Spleen (tissue), 7 donors: ENCODE results near the gene KRTAP21-1.

ENCODE experiments used
- POLR2AphosphoS5 ChIP-seq, 3 donors: sonication (generic); formaldehyde crosslinking; IDR thresholded peaks; one replicate each; pipeline ENCODE4 v1.5.1; 2017; ENCODE audit warnings: antibody characterized with exemption in 3 of 3
- TF ChIP-seq, protein P1 (sequence below), 11 experiments: fragments of 200-600 bp in 7 of 11; fragments of 450-650 bp in 4 of 11; sonication (generic) in 4 of 11; IDR thresholded peaks in 8 of 11; conservative IDR thresholded peaks in 3 of 11; 1 replicate in 7 of 11; 2 replicates in 4 of 11; pipeline versions ENCODE4 v1.4.0 to v1.8.0; 2016 to 2021; ENCODE audit warnings: antibody characterized with exemption in 11 of 11, inconsistent platforms in 4 of 11, mild to moderate bottlenecking in 1 of 11
- donor health status: DM: no; HTN: no; CAD: no; lungs with moderate emphysema.
- donor health status: DM: no; HTN: no; CAD: no.
- donor health status: DM: no; HTN: no; CAD: no.

DNA sequence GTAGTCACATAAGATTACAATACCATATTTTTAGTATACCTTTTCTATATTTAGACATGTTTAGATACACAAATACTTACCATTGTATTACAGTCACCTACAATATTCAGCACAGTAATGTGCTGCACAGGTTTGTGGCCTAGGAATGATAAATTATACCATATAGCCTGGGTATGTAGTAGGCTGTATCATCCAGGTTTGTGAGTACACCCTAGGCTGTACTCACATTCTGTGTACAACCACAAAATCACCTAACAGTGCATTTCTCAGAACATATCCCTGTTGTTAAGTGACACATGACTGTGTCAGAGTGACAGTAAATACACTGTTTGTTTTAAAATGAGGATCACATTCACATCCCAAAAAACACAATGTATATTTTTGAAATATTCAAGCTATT, 47.8 kb downstream of the KRTAP21-1 start:
- no peak for TF ChIP-seq POLR2AphosphoS5 (IDR thresholded peaks at IDR 0.05)
- TF ChIP-seq, protein P1, sequence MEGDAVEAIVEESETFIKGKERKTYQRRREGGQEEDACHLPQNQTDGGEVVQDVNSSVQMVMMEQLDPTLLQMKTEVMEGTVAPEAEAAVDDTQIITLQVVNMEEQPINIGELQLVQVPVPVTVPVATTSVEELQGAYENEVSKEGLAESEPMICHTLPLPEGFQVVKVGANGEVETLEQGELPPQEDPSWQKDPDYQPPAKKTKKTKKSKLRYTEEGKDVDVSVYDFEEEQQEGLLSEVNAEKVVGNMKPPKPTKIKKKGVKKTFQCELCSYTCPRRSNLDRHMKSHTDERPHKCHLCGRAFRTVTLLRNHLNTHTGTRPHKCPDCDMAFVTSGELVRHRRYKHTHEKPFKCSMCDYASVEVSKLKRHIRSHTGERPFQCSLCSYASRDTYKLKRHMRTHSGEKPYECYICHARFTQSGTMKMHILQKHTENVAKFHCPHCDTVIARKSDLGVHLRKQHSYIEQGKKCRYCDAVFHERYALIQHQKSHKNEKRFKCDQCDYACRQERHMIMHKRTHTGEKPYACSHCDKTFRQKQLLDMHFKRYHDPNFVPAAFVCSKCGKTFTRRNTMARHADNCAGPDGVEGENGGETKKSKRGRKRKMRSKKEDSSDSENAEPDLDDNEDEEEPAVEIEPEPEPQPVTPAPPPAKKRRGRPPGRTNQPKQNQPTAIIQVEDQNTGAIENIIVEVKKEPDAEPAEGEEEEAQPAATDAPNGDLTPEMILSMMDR (IDR thresholded peaks at IDR 0.05 in 8 of 11, conservative IDR thresholded peaks at IDR 0.05 in 3 of 11) = no peak
